Stimulated activated CD4-positive, alpha-beta T cell treated with anti-CD3 and anti-CD28 coated beads, TNF-alpha, amount 100 ng/mL, for 24 hours (primary cell): Measurements from ENCODE around the gene PDLIM3.
"Not testable (repeated sequence)": the region's sequence is repeated elsewhere in the genome, so short reads cannot be mapped to it uniquely, and the experiment has no call there.

Experiments used
- DNase-seq, 3 experiments: peaks; one replicate each; pipeline ENCODE4 v3.0.0-alpha.2; 2020; ENCODE audit warnings: low read depth in 3 of 3

The PDLIM3 gene

GRCh38 chr4:185554365-185555126 lies 19.2 kb upstream of the PDLIM3 start:
- no peak for DNase-seq

- no peak for DNase-seq
Measured at GRCh38 chr4:185552254-185552653, 16.9 kb upstream of the PDLIM3 start.

GRCh38 chr4:185550933-185551332 lies 15.6 kb upstream of the PDLIM3 start:
- no peak for DNase-seq

- DNase-seq, result no peak
Measured at GRCh38 chr4:185549095-185549639, 13.9 kb upstream of the PDLIM3 start.

- DNase-seq, result no peak
Measured at GRCh38 chr4:185548587-185548986, 13.3 kb upstream of the PDLIM3 start.

GRCh38 chr4:185546335-185546734 lies 11.0 kb upstream of the PDLIM3 start:
- DNase-seq, result no peak

GRCh38 chr4:185542626-185543315 lies 7.5 kb upstream of the PDLIM3 start:
- no peak for DNase-seq

GRCh38 chr4:185541251-185541727 lies 6.0 kb upstream of the PDLIM3 start:
- no peak for DNase-seq

GRCh38 chr4:185540487-185541120 lies 5.3 kb upstream of the PDLIM3 start:
- DNase-seq, result no peak

- no peak for DNase-seq
Measured at GRCh38 chr4:185540040-185540439, 4.7 kb upstream of the PDLIM3 start.

GRCh38 chr4:185538806-185539205 lies 3.5 kb upstream of the PDLIM3 start:
- DNase-seq, result no peak

- no peak for DNase-seq
Measured at GRCh38 chr4:185536411-185536709, 1.1 kb upstream of the PDLIM3 start.

GRCh38 chr4:185535612-185536410 lies 504 bp upstream of the PDLIM3 start:
- DNase-seq, result no peak

- DNase-seq, result no peak
Measured at GRCh38 chr4:185534511-185534865, 819 bp downstream of the PDLIM3 start.

GRCh38 chr4:185532795-185533324 lies 2.4 kb downstream of the PDLIM3 start:
- DNase-seq, result no peak

GRCh38 chr4:185532293-185532692 lies 3.0 kb downstream of the PDLIM3 start:
- DNase-seq, result no peak

- not testable (repeated sequence) for DNase-seq
Measured at GRCh38 chr4:185531654-185532053, 3.7 kb downstream of the PDLIM3 start.

GRCh38 chr4:185529413-185529812 lies 5.9 kb downstream of the PDLIM3 start:
- no peak for DNase-seq

GRCh38 chr4:185524888-185525863 lies 10.1 kb downstream of the PDLIM3 start:
- DNase-seq, result no peak

- no peak for DNase-seq
Measured at GRCh38 chr4:185523862-185524261, 11.4 kb downstream of the PDLIM3 start.
